ENCODE measurements around the gene RAD18. TPM values are rescaled to one million over a fixed set of nuclear protein-coding genes. Genes with fewer than 3 reads are reported as not detected.

Gene RAD18
- total RNA-seq, 1 donor from 2014 or later: 6.6 TPM

DNA sequence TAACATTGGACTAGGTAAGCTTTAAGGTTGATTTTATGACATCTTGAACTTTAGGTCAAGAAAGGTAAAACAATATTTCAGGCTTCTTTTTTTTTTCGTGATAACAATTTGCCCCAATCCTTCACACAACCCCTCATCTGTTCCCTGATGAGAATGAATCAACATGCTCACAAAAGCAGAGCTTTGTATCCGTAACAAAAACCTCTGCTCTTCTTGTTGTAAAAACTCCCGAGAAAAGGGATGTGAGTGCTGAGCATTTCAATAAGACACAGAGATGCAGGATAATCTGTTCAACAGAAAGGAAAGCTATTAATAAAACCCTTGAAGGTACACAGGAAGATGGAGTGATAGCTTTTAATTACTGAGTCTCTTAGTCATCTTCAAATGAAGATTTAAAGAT is 94.3 kb downstream of the RAD18 start:
- no peak for DNase-seq (ENCODE audit: low spot score)

DNA sequence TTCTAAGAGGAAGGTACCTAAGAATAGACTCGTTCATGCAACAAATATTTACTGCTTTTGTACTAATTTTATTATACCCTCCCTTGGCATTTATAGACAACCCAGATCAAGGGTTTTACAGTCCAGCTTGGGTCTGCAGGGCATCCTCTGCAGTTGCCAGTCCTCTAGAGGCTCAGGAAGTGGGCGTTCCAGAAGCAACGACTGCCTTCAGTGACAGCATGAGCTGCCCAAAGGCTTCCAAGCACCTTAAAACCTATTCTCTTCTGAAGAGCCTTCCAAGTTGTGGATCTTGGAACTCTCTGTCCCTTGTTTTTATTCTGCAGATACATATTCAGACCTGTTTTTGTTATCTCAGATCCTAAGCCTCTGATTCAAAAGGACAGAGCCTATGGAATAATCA is 95.6 kb downstream of the RAD18 start:
- DNase-seq (ENCODE audit: low spot score): no peak

DNA sequence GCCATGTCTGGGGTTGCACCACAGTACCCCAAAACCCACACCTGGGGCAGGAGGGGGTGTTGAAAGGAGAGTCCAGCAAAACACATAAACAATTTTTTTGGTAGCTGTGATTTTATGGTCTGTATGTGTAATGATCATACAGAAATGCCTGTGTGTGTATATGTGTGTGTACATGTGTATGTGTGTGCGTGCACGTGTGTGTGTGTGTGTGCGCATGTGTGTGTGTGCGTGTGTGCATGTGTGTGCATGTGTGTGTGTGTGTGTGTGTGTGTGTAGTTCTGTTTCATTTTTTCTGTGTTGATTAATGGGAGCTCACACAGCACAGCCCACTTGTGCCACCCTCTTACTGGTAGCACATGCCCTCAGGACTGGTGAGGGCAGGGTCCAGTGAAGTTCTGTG is 97.6 kb downstream of the RAD18 start:
- DNase-seq (ENCODE audit: low spot score): no peak

DNA sequence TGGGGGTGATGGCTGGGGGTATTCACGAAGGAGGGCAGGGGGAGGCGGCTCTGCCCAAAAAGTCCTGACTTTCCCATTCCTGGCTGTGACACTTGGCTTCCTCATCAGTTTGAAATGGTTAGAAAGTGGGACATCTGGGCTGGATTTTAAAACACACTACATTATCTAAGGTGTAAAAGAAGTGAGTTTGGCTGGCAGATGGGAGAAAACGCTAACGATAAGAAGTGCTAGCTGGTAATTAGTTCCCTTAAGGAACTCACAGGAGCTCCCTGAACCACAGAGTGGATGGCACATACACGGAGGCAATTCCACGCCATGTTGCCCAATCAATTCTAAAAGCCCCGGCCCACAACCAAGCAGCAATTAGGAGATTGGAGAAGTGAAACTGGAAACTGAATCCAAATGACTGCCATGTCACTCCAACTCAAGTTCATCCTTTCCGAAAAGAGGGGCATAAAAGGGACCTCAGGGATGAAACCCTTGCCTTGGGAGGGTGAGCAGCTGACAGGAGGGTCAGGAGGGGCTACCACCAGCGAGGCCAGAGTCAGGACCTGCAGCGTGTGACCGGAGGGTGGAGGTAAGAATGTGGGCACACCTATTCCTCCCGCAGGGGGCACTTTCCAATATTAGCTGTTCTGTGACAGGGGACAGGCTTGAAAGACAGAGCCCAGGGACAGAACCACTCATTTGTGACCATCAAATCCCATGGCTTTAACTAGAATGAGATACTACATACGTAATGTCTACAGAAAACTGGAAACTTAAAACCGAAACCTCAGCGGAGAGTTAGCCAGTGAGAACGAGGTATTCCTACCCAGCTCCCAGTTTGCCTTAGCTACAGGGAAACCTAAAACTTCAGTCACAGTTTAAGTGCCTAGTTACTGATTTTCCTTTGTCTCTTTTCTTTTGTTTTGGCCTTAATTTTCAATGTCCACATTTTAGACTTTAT is 98.6 kb downstream of the RAD18 start:
- no peak for DNase-seq (ENCODE audit: low spot score)

DNA sequence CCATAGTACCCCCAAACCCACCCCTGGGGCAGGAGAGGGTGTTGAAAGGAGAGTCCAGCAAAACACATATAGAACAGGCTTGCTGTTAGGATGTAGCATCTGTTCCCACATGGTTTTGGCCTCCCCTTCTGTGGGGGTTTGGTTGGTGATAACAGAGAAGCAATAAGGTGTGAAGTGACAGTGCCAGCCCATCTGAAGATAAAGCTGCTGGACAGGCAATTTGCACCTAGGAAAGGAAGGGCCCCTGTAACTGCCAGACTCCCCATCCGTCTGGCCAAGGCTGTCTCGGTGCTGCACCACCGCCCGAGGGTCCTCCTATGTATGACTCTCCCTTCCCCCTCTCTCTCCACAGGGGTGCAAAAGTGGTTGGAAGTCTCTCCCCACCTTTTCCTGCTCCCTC is 99.4 kb downstream of the RAD18 start:
- DNase-seq (ENCODE audit: low spot score): no peak

DNA sequence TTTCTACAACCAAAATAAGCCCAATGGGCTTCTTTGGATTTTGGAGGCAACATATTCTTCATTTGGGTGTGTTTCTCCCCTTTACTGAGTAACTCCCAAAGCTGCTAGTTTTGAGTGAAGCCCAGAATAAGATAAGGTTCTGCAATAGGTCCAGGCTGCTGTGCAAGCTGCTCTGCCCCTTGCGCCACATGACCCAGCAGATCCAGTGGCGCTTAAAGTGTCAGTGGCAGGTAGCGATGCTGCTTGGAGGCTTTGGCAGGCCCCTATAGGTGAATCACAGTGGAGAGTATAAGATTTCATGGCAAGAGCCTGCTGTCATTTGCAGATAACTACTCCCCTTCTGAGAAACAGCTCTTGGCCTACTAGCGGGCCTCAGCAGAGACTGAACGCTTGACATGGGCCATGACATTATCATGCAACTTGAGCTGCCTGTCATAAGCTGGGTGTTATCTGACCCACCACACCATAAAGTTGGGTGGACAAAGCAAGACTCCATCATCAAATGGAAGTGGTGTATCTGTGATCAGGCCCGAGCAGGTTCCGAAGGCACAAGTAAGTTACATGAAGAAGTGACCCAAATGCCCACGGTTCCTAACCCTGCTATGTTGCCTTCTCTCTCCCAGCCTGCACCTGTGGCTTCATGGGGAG is 105.4 kb downstream of the RAD18 start:
- no peak for DNase-seq (ENCODE audit: low spot score)

DNA sequence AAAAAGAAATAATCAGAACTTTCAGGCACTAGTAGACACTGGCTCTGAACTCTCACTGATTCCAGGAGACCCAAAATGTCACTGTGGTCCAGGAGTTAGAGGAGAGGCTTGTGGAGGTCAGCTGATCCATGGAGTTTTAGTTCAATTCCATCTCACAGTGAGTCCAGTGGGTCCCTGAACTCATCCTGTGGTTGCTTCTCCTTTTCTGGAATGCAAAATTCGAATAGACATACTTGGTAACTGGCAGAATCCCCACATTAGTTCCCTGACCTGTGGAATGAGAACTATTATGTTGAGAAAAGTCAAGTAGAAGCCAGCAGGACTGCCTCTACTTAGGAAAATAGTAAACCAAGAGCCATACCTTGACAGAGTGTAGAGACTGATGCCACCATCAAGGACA is 106.6 kb downstream of the RAD18 start:
- no peak for DNase-seq (ENCODE audit: low spot score)

DNA sequence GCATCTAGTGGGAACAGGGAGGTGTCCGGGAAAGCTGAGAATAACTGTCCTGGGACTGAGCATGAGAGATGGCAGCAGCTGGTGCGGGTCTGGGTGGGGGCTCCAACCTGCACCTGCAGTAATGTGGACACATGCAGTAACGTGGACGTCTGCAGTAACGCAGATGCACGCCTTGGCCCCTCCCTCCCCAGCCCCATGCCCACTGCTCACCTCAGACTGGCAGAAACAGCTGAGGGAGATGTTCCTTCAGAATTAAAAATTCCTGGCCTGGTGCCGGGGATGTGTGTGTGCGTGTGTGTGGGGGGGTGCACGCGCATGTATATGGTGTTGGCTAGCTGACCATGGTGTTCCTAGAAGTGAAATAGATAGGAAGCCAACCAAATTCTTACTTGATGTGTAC is 107.2 kb downstream of the RAD18 start:
- DNase-seq (ENCODE audit: low spot score): no peak

DNA sequence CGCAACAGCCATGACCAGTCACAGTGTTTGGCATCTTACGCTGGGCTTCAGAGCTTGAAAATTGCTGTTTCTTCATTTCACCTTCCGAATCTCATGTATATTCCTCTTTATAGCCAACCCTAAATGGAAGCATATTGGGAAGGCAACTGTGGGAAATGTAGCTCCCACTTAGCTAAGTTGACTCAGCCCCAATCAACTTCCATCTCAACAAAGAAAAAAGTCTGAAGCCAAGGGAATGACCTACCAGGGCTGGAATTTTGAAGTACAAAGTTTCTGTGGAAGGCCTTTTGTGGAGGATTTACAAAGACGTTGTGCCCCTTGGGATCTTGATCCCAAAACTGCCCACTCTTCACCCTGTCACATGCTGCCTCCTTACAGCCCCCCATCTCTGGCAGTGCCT is 108.6 kb downstream of the RAD18 start:
- DNase-seq (ENCODE audit: low spot score): no peak

DNA sequence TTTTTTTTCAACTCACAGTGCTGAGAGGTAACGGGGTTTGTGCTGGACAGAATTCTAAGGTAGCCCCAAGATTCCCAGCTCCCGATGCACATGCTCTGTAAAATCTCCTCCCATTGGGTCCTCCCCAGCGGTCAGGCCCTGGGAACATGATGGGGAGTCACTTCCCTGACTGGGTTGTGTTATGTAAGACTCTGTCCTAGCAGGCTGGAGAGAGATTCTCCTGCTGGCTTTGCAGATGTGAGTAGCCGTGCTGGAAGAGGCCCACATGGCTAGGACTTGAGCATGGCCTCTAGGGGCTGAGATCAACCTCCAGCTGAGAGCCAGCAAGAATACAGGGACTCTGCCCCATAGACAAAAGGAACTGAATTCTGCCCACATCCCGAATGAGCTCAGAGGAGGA is 110.2 kb downstream of the RAD18 start:
- no peak for DNase-seq (ENCODE audit: low spot score)

DNA sequence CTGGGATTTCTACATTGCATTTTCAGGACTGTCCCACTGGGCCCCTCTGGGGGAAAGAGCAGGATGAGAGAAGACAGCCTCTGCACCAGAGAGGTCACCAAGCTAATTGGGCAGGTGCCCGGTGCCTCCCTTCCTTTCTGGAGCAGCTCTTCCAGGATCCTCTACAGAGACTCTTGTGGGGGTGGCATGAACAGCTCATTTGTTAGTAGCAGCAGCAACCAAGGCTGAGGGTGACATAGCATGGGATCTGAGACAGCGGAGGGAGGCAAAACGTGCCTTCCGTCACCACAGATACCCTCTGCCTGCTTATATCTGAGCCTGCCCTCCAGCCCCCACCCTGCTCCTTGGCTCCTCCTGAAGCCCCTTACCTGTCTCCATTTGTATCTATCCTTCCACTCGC is 110.8 kb downstream of the RAD18 start:
- no peak for DNase-seq (ENCODE audit: low spot score)

DNA sequence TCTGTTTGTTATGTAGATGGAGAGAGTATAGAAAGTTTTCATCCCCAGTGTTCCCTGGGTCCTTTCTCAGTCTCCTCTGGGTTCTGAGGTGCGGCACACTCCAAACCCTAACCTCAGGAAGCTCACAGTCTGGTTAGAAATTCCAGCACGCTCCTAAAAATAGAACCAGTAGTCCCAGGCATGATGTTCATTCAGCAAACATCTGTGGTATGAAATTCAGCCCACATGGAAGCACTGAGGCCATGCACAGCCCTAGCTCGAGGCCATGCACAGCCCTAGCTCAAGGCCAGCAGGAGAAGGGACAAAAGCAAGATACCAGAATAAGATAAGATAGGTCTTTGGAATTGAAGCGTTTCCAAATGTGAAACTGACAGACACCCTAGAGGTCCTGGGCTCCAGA is 111.6 kb downstream of the RAD18 start:
- no peak for DNase-seq (ENCODE audit: low spot score)

DNA sequence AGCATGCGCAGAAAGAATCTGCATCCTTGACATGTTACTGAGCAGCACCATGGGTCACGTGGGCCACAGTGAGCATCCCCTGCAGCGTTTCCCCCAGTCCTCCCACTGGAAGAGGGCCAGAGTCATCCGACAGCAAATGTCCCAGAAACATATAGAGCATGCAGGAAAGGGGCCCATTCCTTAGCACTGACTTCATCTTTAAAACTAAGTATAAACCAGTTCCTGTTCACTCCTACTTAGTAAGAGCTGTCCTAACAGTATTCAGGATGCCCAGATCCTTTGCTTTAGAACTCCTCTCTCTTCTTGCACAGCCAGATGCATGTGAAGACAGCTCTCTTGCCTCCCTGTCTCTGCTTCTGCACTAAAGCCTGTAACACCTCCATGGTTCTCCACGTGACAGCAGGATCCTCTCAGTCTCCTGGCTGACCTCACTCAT is 114.6 kb downstream of the RAD18 start:
- no peak for DNase-seq (ENCODE audit: low spot score)

DNA sequence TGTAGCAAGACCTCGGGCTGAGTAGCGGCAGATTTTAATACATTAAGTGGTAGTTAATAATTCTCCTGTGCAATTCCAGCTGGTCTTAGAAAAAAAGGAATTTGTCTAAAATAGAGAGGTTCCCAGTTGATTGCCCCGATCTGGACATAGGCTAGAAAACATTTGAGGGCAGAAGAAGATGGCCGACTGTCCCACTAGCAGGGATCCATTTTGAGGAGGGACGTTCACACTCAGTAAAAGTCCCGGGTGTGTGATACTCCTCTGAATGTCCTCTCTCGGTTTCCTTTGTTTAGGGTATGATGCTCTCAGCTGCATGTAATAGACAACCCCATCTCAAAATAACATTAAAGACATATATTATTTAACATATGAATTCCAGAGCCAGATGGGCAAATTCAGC is 116.0 kb downstream of the RAD18 start:
- DNase-seq (ENCODE audit: low spot score): no peak

DNA sequence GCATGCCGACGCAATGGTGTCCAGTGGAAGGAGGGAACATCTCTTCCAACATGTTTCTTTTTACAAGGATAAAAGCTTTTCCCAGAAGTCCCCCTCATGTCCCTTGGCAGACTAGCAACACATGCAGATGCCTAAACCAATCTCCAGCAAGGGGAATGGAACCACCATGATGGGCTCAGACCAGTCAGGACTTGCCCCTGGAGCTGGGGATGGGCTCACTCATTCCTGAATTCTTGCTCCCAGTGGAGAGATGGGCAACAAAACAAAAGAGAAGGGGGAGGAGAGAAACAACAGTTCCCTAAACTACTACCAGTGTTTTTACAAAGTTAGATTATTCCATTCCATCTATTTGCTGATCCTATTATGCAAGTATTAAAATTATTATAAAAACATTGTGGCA is 117.1 kb downstream of the RAD18 start:
- no peak for DNase-seq (ENCODE audit: low spot score)

DNA sequence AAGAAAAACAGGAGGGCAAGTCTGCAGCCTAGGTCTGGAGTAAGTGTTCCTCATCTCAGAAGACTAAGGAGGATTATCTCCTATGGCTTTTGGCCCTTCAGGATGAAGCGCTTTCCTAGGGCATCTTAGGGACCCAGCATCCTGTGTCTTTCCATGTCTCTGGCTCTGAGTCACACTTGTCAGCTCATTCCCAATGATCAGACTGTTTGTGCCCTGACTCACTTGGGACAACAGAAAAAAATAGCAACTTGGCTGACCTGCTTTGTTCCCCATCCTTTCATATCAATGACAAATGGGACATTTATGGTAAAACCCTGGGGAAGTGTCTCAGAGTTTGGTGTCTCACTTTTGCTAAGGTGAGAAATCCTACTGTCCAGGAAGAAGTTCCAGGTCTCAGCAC is 117.6 kb downstream of the RAD18 start:
- DNase-seq (ENCODE audit: low spot score): no peak

DNA sequence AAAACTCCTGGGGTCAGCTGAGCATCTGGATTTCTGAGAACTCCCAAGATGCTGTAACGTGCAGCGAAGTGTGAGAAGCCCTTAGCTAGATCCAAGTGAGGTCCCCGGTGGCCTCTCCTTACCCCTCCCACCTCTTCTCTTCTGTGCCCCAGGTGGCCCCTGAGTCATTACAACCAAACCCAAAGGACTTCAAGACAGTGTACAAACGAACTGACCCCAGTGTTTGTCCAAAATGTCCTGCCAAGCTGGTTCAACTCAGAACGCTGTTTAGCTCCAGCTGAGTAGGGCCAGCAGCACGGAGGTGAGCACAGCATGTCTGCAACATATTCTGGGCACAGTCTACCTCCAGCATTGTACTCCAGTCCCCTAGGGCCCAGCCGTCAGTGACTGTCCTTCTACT is 119.9 kb downstream of the RAD18 start:
- no peak for DNase-seq (ENCODE audit: low spot score)

DNA sequence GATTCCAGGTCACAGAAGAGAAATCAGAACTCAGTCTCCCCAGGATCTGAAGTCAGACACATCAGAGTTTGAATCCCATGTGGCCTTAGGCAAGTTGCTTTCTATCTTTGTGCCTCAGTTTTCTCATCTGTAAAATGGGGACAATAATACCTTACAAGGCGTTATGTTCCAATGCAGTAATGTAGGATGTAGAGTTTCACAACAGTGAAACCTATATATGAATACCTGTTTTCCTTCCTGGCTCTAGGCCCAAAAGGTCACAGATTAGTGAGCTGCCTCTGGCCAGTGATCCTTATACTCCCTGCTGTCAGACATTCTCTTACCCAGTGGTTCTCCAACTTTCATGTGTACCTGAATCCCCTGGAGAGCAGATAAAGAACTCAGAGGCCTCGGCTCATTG is 121.0 kb downstream of the RAD18 start:
- no peak for DNase-seq (ENCODE audit: low spot score)

DNA sequence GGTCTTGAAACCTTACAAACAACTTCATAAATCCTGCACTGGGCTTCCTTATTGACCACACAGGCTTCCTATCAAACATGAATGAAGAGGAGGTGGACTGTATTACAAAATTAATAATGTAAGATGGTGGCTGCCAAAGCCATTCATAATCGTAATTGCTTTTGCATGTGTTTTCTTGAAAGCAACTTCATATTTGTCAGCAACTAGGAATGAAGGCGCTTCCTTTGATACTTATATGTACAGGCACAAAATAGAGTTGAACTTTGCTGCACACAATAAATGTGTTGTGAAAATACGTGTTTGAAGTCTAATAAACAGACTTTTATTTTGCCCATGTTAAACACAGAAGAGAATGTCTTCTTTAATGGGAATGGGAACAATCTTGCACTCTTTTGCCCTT is 121.8 kb downstream of the RAD18 start:
- DNase-seq (ENCODE audit: low spot score): no peak

DNA sequence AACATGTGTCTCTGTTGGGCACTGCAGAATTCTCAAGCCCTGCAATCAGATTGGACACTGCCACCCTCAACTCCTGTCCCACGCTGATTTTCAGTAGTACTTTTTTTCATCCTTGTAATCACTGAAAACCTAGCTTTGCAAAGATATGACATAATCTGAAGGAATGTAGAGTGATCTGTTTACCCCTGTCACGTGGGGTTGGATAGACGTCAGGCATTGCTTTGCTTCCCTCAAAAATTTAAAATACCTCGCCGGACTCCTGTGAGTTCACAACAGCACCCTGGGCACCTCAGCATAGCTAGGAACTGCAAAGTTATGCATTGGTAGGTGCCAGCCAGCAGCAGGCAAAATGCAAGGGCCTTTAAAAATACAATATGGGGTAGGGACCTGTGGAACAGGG is 122.7 kb downstream of the RAD18 start:
- no peak for DNase-seq (ENCODE audit: low spot score)

DNA sequence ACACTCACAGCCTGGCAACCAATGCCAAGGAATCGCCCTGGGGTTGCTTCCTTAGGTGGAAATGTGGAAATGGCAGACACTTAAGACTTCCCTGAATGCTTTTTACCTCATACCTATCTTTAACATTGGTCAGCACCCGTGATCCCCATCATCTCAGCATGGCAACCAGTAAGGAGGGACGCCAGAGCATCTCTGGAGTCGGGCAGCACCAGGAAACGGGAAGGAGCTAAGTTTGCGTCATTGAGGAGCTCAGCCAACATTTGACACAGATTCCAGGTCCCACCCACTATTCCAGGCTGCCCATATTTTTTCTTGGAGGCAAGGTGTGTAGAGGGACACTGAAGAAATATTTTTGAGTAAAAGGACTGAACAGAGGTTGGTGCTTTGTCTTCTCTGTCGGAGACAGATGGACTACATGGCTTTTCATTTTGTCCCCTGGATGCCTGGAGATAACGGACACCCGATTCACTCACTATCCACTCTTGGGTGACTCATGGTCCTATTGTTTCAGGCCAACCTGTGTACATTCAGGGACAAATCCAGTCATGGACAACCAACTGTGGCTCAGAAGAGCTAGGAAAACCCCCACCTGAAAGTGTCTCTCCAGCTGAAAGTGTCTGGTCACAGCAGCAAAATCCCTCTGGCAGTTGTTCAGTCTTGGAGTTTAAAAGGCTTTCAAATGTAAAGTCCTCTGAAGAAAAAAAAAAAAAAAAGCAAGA is 123.5 kb downstream of the RAD18 start:
- DNase-seq (ENCODE audit: low spot score): no peak

DNA sequence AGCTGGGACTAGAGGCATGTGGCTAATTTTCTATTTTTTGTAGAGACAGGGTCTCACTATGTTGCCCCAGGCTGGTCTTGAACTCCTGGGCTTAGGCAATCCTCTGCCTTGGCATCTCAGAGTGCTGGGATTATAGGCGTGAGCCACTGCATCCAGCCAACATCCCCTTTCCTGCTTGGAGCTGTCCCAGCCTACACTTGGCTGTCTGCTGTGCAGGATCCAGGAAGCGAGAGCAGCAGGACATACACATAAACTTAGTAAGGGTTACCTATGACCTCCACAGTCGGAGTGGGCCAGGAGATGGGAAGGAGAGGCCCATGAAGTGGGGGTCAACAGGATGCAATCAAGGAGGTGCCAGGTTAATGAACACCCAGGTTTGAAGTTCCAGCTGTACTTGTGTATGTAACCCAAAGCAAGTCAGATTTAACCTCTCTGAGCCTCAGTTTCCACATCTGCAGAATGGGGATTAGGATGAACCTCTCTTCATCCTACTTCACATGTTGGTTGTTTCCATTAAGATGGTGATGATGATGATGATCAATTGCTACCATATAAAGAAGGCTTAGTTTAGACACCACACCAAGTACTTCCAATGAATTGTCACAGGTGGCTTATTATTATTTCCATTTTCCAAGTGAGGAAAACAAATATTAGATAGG is 124.4 kb downstream of the RAD18 start:
- no peak for DNase-seq (ENCODE audit: low spot score)
